ENCODE measurements around the gene LRRC32.

DNA sequence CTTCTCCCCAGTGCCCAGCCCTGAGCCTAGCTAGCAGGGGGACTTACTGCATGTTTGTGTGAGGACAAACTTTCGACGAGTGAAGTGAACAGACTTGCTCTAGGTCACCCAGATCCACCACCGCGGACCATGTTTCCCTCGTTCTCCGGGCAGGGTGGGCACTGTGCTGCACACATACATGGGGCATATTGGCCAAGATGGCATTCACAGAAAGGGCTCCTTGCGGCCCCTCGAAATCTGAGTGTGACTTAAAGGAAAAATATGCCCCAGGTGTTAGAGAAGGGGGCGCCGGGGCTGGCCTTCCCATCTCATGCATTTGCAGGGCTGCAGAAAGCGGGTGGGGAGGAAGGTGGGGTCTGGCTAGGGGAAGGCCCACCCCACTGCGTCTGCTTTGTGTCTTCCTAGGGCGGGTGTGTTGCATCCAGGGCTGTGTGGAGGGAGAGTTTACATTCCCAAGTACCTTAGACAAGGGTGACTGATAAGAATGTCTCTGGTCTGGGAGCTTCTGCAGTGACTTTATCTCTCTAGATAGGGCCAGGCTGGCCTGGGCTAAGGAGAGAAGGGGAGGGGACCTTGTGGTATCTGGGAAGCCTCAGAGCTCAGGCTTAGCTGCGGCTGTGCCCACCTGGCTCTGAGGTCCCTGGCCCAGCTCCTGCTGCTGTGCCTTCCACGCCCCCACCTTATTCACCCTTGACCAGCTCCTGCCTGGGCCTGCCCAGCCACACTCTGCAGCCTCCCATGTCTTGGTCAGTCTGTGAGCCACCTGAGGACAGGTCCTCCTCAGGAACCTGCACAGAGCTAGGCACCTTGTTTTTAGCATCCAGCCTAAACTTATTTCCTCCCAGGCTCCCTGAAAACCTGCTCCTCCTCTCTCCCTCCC lies 45.8 kb downstream of the LRRC32 start:
- TF ChIP-seq, protein P1, sequence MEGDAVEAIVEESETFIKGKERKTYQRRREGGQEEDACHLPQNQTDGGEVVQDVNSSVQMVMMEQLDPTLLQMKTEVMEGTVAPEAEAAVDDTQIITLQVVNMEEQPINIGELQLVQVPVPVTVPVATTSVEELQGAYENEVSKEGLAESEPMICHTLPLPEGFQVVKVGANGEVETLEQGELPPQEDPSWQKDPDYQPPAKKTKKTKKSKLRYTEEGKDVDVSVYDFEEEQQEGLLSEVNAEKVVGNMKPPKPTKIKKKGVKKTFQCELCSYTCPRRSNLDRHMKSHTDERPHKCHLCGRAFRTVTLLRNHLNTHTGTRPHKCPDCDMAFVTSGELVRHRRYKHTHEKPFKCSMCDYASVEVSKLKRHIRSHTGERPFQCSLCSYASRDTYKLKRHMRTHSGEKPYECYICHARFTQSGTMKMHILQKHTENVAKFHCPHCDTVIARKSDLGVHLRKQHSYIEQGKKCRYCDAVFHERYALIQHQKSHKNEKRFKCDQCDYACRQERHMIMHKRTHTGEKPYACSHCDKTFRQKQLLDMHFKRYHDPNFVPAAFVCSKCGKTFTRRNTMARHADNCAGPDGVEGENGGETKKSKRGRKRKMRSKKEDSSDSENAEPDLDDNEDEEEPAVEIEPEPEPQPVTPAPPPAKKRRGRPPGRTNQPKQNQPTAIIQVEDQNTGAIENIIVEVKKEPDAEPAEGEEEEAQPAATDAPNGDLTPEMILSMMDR (optimal IDR thresholded peaks at IDR 0.05 in 1 of 3, IDR thresholded peaks at IDR 0.05 in 1 of 3, conservative IDR thresholded peaks at IDR 0.05 in 1 of 3; ENCODE audit: extremely low read depth in 1 of 3, insufficient read depth in 2 of 3, low read length in 3 of 3), result no peak
- TF ChIP-seq EZH2 (IDR thresholded peaks at IDR 0.05; ENCODE audit: low read length), result no peak

All from keratinocyte (primary cell).